SHP77 treated with DMSO at 0.1 percent for 48 hours (cell line): ENCODE measurements around the gene DENND1A.

Experiments used
- DNase-seq: peaks from one replicate; lab custom pipeline; 2025; lab: John Stamatoyannopoulos, UW

DENND1A gene

DNA sequence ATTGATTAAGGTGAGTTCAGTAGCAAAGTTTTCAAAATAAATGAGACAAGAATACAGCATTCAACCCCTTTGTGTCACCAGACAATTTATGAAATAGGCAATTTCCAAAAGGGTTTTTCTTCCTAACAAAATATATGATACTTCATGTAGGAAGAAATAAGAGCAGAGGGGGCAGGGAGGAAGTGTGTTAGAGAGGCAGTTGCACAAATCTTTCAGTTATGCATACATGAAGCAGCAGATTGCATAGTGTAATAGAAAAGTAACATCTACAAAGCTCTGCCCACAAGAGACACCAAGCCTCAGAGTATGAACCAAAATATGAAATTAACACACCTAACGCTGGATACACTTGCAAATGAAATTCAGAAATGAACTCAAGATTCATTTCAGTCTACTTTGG lies 157.0 kb downstream of the DENND1A start:
- DNase-seq: no peak

- DNase-seq: no peak
Observed at GRCh38 chr9:123772374-123772773, 157.6 kb downstream of the DENND1A start.

- no peak for DNase-seq
Observed at GRCh38 chr9:123771690-123772089, 158.2 kb downstream of the DENND1A start.

DNA sequence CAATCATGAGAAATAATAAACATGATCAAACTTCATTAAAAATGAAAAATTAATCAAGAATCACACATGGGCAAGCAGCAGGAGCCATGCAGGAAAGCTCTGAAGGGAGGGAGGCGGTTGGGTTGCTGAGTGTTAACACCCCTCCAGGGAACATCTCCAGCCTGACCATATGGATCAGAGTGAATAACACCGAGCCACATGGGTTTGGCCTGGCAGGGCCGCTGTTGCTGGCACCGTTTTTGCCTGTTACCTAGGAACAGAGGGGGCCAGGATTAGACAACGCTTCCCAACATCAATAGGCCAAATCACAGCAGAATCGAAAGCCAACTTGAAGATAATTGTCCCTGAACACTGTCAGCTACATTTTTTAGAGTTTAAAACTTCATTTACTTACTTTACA lies 160.2 kb downstream of the DENND1A start:
- DNase-seq: no peak

DNA sequence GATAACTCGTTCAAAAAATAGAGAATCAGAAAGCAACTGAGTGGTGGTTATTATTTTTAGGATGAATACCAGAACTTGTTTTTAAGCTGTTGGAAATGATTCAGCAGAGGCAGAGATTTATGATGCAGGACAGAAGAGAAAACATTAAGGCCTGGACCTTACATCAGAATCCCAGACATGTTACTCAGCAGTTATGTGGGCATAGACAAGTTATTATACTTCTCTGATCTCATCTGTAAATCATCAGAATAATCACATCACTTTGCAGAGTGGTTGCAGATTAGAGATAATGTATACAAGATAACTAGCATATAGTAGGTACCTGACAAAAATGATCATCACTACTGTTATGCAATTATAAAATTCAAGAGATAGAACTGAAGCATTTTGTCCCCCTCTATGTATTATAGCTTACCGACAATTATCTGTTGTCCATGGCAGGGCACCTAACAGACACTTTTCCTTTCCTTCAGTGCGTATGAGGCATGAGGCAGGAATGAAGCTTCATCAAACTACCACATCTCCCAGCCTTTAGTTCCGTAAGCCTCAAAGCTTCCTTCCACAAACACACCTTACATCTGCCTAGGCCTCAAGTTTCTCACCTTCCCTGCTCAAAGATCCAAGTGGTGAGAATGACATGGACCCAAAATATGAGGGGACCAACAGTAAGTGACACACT lies 165.9 kb downstream of the DENND1A start:
- no peak for DNase-seq

DNA sequence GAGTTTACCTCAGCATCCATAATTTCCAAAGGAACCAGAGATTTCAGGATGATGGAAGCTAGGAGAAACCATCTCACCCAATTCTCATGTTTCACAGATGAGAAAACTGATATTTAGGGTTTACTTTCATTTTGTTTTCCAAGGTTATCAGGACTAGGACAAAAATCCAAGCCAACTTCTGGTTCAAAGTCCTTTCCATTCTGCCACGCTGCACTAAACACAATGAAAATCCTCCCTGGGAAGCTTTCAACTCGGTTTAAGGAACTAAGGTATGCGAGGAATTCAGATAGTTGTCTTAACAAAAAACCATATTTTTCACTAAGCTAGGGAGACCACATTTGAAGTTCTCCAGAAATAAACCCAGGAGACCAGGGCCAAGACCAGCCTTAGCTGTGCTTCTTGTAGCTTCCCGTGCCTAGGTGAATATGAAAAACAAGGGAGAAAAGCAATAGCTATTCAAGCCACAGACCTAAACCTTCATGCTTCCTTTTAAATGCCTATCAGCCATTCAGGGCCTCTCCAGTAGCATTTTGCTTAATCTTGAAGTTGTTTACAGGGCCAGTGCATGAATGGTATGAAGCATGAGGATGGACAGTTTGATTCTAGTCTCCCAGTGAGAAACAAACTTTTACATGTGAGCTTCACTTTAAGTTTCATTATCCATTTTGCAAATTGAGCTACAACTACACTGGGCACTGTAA lies 167.9 kb downstream of the DENND1A start:
- no peak for DNase-seq

- no peak for DNase-seq
Observed at GRCh38 chr9:123757960-123758359, 172.0 kb downstream of the DENND1A start.

- no peak for DNase-seq
Observed at GRCh38 chr9:123757547-123757946, 172.4 kb downstream of the DENND1A start.

GRCh38 chr9:123756484-123757106 lies 173.3 kb downstream of the DENND1A start:
- no peak for DNase-seq

- DNase-seq: no peak
Observed at GRCh38 chr9:123753669-123754258, 176.2 kb downstream of the DENND1A start.

GRCh38 chr9:123753016-123753415 lies 176.9 kb downstream of the DENND1A start:
- DNase-seq: no peak

DNA sequence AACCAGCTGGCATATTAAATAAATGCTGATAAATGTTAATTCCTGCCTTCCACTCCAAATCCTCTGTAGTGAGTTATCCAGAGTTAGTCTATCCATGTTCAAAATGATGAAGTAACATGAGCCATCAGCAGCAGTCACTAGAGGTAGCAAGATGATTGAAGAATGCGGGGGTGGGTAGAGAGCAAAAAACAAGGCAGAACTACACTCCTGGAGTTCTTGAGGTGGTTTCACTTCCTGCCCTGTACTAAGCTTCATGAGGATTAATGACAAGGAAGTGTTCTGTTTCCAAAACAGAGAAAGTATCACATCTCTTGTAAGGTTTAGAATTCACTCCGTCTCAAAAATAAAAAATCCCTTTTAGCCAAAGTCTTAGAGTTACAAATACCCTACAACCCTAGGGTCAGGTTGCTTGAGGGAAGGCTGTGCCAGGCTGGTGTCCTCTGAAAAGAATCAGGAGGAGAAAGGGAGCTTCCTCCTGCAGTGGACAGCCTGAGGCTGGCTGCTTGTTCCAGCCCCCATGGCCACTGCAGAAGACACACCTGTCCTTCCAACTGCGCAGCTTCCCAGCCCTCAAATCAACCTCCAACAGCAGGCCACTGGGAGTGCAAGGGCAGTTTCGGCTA lies 180.2 kb downstream of the DENND1A start:
- no peak for DNase-seq

- no peak for DNase-seq
Observed at GRCh38 chr9:123746765-123747164, 183.2 kb downstream of the DENND1A start.

GRCh38 chr9:123745933-123746332 lies 184.0 kb downstream of the DENND1A start:
- no peak for DNase-seq

DNA sequence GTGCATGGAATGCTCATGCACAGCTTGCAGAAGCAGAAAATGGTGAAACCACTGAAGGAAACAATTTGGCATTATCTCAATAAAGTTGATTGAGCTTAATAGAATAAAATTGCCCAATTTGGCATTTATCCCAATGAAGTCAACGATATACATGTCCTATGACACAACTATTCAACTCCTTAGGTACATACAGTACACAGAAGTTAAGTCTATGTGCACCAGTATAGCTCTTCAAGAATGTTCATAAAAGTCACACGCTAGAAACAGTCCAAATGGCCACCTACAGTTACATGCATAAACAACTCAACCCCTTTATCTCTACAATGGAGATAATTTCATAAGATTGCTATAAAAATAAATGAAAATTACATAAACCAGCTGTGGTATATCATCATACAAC lies 184.5 kb downstream of the DENND1A start:
- DNase-seq: no peak

GRCh38 chr9:123743737-123744136 lies 186.2 kb downstream of the DENND1A start:
- DNase-seq: no peak

- no peak for DNase-seq
Observed at GRCh38 chr9:123742009-123742767, 187.7 kb downstream of the DENND1A start.

GRCh38 chr9:123741214-123741613 lies 188.7 kb downstream of the DENND1A start:
- DNase-seq: no peak

- DNase-seq: no peak
Observed at GRCh38 chr9:123739902-123740301, 190.0 kb downstream of the DENND1A start.

DNA sequence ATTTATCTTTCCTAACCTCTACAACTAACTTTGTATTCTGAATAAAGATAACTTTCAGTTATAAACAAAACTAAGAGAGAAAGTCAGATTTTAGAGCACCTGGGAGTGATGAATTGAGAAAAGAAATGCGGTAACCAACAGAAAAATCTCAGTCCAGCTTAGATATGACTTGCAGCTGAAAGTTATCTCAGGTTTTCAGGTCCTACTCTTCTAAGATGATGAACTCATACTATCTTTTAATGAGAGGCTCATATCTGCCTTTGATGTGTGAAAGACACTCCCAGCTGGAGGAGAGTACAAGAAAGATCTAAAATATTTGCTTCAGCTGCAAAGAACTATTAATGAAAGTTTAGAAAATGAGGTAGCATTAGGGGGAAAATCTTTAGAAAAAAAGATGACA lies 190.5 kb downstream of the DENND1A start:
- DNase-seq: no peak

DNA sequence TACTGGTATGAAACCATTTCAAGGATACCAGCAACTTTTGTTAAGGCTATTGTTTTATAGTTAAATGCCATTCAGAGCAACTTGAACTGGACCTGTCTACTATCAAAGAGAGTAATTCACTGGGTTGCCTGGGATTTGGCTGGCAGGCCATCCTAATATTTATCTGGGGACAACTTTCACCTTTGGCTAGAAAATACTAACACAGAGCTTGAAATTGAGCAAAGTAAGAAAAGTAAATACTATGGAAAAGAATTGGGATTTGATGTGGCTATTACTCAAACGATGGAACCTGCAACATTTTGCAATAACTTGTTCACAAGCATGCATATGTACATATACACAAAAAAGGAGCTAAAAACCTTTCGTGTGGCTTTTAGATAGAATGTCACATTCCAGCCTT lies 191.3 kb downstream of the DENND1A start:
- DNase-seq: no peak

GRCh38 chr9:123735376-123735775 lies 194.6 kb downstream of the DENND1A start:
- no peak for DNase-seq
